ENCODE data around the gene ENG.
"Not testable (repeated sequence)": the region's sequence is repeated elsewhere in the genome, so short reads cannot be mapped to it uniquely, and the experiment has no call there.

The ENG gene

GRCh38 chr9:127862075-127863011, 7.9 kb upstream of the ENG start:
- DNase-seq, result no peak

GRCh38 chr9:127860779-127861178, 6.3 kb upstream of the ENG start:
- DNase-seq, result no peak

DNA sequence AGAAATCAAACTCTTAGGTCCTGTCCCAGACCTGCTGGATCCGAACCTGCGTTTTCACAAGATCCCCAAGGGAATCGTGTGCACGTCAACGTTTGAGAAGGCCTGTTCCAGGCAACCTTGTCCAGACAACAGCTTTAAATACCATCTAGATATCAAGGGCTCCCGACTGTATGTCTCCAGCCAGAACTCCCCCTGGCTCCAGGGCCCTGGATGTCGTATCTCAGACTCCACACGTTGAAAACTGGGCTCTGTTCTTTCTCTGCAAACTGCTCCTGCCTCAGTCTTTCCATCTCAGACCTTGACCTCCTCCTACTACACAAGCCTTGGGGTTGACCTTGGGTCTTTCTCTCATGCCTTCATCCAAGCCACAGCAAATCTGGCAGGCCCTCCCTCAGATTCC, 5.8 kb upstream of the ENG start:
- no peak for DNase-seq

- no peak for DNase-seq
These were observed 3.6 kb upstream of the ENG start for GRCh38 chr9:127858041-127858512.

DNA sequence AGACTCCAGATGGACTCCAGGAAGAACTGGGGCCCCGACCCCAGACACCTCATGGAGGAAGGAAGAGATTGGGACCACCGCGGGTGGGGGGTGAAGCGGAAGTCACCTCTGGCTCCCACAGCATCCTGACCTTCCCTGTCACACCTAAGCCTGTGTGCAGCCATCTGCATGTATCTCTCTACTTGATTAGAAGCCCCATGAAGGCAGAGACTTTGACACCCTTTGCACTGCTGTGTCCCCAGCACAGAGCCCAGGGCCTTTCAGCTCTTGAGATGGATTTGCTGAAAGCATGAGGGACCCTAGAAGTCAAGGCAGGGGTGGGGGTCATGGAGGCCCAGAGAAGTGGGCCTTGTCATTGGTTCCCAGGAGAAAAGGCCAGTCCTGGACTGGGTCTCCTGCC, 2.8 kb upstream of the ENG start:
- no peak for DNase-seq

- DNase-seq, result no peak
These were observed 2.3 kb upstream of the ENG start for GRCh38 chr9:127856729-127857116.

- no peak for DNase-seq
These were observed 1.8 kb upstream of the ENG start for GRCh38 chr9:127856094-127856728.

- DNase-seq, result no peak
These were observed 1.1 kb upstream of the ENG start for GRCh38 chr9:127855522-127855921.

- no peak for DNase-seq
These were observed 502 bp upstream of the ENG start for GRCh38 chr9:127854960-127855359.

DNA sequence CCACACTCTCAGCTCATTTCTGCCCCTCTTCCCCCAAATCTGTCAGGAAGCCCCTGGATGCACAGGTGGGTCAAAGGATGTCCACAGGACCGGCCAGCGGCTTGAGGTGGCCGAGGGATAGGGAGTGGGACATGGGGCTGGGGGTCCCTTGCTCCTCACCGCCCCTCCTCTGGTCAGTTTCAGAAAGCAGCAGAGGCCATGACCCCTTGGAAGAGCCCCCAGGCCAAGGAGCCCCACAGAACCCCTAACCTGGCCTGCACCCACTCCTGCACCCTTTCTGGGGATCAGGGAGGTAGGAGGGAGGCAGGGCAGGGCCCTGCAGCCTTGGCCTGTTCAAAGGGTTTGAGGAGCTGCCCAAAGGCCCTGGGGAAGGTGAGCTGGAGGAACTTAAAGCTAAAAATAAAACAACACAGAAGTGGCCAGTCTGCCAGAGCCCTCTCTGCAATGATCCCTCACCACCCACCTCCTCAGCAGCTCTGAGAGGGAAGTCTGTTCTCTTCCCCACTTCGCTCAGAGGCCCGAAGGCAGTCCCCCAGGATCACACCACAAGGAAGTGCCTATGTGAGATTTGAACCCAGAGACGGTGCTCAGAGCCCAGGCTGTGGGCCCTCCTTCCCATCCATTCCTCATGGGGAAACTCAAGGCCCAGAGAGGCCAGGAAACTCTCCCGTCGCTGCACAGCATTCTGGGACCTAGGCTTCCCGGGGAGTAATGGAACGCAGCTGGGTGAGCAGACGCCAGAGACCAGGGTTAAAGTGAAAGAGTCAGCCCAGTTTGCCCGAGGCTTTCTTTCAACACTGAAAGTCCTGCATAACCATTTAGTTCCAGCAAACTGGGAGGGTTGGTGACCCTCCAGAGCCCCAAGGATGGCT, 910 bp downstream of the ENG start:
- no peak for DNase-seq

- DNase-seq, result no peak
These were observed 1.6 kb downstream of the ENG start for GRCh38 chr9:127852829-127853228.

- DNase-seq, result no peak
These were observed 4.1 kb downstream of the ENG start for GRCh38 chr9:127850286-127850830.

GRCh38 chr9:127848756-127849504, 5.5 kb downstream of the ENG start:
- DNase-seq, result no peak

- DNase-seq, result no peak
These were observed 6.4 kb downstream of the ENG start for GRCh38 chr9:127847833-127848755.

DNA sequence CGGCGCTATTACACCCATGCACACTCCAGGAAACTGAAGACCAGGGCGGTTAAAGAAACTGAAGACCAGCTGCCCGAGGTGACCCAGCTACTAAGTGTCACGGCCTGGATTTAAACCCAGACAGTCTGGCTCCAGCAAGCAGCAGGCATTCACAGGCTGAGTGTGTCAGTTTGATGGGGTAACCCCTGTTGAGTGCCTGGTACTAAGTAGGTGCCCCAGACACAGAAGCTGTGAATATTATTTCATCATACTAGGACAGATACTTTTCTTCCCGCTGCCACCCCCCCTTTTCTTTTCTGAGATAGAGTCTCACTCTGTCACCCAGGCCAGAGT, 7.3 kb downstream of the ENG start:
- DNase-seq, result no peak

DNA sequence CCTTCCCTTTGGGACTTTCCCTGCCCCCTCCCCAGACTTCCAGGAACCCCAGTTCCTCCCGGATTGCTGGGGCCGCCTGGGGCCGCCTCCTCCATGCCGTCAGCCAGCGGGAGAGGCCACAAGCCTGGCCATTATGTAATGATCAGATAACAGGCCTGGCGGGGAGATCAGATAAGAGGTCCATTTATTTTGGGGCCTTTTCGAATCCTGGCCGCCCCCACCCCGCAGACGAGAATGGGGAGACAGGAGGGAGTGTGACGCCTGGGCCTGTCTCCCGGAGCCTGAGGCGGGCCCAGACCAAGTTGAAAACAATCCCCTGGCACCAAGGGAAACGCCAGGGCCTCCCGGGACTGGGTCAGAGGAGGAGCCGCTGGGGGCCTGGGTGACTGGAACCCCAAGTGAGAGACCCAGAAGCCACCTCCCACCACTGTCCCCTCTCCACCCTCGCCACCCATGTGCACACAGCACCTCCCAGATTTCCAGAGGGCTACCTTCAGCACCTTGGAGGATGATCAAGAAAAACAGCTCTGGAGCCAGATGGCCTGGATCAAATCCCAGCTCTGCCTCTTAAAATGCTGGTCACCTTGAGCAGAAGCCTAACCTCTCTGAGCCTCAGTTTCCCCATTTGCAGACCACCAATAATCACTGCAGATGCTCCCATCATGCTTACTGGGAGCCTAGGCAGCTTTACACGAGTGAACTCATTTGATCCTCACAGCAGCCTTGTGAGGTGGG, 7.8 kb downstream of the ENG start:
- DNase-seq, result no peak

GRCh38 chr9:127845619-127846018, 8.8 kb downstream of the ENG start:
- DNase-seq, result not testable (repeated sequence)

DNA sequence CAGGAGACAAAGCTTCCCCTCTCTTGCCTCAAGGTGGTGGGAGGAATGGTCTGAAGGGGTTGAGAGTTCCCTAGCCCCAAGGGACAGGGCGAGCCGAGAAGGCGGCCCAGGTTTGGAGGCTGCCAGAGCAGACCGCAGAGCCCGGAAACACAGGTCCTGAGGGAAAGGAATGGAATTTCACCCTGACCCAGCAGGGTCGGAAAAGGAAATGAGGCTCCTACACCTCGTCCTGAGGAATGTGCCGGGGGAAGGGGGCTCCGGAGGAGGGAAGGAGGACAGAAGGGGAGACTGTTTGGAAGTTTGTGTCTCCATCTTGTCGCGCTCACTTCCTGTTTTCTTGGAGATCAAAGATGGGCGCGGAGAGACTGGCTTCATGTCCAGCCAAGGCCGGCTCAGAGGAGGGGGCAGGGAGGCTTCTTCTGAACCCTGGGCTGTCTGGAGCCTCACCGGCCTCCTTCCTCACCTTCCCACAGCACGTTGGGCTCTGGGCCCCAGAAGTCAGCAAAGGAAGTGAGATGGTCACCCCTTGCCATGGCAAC, 9.6 kb downstream of the ENG start:
- no peak for DNase-seq

DNA sequence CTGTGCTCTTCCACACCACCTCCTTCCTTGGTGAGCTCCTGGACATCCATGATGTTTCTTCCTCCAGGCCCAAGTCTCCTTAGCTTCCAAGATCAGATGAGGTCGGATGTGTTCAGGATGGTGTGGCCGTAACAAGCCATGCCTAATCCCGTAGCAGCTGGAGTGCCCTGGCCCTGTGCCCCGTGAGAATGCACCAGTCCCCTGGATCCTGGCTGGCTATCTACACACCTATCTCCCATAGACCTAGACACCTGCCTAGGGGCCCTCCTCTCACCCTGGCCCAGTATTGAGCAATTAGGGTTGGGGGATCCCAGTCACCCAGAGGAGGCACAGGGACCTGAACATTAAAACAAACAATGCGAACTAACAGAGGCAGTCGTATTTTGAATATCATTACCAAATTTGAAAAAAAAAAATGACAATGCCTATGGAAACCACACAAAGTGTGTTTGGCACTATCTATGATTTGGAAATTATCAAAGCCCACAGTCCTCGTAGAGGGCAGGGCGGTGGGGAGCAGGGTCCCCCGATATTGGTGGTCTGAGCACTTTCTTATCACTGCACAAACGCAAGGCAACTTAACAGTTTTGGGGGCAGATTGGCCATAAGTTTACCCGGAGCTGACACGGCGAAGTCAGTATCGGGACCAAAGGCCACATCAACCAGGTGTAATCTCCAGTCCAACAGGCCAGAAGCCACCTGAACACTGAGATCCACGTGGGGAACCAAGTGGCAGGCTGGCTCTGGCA, 13.2 kb downstream of the ENG start:
- DNase-seq, result no peak

Data from NCI-H1048 (cell line).